ENCODE data around the gene FAM107B.

Gene FAM107B

DNA sequence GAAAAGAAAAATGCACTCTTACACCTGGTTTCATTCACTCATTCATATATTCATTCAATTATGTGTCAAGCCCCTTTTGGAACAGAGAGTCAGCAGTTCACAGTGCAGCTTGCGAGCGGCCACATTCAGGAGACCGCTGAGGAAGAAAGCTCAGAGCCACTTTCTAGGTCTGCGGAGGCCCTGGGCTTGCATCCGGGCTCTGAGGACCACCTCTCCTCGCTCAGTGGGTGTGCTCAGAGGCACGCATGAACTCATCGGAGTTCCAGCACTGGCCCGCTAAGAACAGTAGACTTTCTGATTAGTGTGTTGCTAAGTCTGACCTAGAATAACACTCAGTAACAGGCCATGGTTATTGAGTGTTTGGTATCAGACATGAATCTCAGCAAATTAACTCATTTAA is 1.8 kb upstream of the FAM107B start:
- DNase-seq: no peak

GRCh38 chr10:14775656-14776055 is 959 bp upstream of the FAM107B start:
- no peak for DNase-seq

DNA sequence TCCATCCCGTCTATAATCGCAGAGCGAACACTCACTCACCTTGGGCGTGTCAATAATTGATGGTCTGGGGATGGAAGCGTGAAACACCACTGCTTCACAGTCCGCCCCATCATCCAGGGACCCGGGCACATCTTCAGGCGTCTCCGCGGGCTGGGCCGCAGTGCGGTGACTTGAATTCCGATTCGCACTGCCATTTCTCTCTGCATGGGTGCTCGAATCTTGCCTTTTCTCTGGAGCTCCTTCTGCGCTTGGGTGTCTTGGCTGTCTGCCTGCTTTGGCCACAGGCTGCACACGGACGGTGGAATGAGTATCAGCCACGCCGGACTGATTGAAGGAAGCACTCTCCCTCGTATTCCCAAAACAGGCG is 500 bp downstream of the FAM107B start:
- DNase-seq: no peak

DNA sequence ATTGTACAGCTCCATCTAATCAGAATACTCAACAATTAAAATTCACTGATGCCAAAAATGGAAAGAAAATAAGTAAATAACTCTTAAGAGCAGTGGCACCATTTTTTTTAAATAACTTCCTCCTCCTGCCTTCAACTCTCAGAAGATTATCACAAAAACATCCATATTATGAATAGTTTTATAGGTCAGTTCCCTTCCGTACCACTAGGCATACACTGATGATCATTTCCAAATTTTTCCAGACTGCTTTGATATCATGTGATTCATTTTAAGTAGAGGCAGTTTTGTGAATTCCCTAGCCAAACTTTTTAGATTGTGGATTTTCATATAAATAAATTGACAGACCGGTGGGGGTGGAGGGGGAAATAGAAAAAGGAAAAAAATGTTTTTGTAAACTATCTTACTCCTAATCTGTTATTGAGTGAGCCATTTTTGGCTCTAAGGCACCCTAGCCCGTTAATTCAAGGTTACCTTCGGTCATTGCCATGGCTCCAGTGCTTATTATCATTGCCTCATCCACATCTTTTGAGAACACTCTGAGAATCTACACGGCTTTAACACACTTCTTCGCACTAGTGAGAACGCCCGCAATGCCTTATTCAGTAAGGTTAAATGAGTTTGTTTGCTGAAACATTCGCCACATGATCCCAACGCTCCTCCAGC is 1.0 kb downstream of the FAM107B start:
- DNase-seq: peak; percentile 23 to 26

GRCh38 chr10:14772399-14772798 is 2.3 kb downstream of the FAM107B start:
- no peak for DNase-seq

- DNase-seq: no peak
These were observed 3.8 kb downstream of the FAM107B start for GRCh38 chr10:14770927-14771326.

DNA sequence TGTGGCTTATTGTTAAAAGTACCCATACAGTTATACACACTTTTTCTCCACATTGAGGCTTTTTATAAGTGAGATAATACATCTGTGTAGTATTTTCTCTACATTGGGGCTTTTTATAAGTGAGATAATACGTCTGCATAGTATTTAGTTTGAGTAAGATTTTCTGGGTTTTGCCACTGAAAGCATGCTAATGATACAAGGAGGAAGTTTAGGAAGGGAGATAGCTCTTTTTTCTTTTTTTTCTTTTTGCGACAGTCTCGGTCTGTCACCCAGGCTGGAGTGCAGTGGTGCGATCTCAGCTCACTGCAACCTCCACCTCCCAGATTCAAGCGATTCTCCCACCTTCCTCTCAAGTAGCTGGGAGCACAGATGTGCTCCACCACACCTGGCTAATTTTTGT is 13.3 kb downstream of the FAM107B start:
- no peak for DNase-seq

- DNase-seq: peak in 1 of 2 experiments; percentile 16
These were observed 15.6 kb downstream of the FAM107B start for GRCh38 chr10:14758994-14759664.

DNA sequence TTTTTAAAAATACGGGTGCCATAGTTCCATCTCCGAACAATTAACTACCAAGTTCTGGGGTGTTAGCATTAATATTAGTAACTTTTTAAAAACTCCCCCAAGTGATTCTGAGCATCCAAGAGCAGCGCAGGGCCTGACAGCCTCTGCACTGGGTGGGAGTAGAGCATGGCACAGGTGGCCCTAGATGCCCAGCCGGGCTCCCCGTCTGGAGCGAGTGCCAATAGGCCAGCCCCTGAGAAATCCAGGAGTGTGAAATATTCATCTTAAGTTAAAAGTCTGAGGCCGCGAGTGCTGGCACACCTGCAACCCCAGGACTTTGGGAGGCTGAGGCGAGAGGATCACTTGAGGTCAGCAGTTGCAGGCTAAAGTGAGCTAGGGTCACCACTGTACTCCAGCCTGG is 16.2 kb downstream of the FAM107B start:
- DNase-seq: no peak

GRCh38 chr10:14757986-14758385 is 16.7 kb downstream of the FAM107B start:
- DNase-seq: no peak

DNA sequence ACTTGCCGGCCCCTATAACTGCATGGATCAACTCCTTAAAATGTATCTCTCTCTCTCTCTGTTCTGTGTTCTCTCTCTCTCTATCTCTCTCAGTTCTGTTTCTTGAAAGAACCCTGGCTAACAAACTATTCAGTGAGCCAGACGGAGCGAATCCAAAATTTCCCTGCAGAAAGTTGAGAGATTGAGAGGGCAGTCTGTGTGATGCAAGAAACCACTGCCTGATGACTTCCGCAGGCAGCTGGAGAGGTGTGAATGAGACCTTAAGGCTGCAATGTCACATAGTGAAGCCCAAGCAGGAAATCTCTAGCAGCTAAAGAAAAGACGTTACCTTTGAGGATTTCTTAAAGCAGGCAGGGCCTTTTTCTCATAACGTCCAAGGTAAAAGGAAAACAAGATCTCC is 17.3 kb downstream of the FAM107B start:
- DNase-seq: no peak

DNA sequence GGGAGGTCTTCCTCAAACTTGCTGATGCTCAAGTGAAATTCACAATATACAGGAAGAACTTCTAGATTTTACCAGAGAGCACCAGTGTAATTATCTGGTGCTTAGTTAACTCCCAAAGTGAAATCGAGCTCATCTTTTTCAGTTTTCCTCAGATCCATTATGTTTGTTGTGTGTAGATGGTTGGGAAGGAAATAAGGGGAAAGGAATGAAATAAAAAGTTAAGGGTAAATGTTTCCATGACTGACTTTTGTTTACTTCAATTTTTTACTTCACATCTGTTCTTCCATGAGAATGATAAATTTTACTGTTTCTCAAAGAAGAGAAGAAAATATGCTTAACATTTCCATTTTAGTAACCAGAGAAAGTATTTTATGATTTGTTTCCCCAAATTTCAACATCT is 21.3 kb downstream of the FAM107B start:
- no peak for DNase-seq

DNA sequence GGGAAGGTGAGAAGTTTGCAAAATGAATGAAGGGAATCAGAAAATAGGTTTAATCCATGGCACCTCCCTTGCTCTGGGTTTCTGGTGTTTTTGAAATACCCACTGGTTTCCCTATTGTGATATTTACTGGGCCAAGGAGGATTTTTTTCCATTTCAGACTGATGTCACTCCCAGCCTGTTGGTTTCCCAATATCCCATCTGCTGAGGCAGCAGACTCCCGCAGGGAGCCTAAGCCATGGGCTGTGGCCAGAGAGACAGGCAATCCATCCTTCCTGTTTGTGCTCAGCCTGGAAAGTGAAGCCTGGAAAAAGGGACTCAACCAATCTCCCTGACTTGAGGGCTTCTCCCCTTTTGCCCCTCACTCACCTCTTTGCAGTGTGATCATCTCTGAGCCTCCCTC is 22.8 kb downstream of the FAM107B start:
- no peak for DNase-seq

DNA sequence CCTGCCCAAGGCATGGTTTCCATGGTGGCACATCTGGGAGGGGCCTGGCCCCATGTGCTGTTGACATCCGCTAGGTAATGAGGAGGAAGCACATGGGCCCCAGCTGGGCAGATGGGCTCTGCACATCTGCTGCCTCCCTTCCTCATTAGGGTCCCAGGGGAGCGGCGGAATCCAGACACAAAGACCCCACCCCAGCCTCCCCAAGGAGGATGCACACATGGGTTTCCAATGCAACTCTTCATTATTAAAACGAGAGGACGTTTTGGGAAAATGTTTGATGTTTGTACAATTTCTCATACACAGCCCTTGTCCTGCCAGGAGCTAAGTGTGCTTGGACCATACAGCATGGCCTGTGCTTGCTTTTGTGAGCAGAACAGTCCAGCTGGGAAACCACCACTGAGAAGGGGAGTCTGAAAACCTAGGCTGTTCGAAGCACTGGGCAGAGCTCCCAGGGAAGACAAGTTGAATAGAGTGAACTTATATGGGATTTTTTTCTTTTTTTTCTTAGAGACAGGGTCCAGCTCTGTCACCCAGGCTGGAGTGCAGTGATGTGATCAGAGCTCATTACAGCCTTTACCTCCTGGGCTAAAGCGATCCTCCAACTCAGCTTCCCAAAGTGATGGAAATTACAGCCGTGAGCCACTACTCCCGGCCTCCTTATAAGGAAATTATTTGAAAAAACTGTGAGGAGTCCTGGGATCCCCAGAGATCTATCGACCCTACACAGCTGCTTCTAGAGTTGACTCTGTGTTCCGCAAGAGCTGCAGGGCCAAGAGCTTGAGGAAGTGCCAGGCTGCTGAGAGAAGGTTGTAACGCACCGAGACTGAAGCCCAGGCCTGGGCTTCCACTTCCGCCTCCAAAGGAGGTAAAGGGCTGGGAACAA is 23.4 kb downstream of the FAM107B start:
- DNase-seq: peak; percentile 83 to 90

DNA sequence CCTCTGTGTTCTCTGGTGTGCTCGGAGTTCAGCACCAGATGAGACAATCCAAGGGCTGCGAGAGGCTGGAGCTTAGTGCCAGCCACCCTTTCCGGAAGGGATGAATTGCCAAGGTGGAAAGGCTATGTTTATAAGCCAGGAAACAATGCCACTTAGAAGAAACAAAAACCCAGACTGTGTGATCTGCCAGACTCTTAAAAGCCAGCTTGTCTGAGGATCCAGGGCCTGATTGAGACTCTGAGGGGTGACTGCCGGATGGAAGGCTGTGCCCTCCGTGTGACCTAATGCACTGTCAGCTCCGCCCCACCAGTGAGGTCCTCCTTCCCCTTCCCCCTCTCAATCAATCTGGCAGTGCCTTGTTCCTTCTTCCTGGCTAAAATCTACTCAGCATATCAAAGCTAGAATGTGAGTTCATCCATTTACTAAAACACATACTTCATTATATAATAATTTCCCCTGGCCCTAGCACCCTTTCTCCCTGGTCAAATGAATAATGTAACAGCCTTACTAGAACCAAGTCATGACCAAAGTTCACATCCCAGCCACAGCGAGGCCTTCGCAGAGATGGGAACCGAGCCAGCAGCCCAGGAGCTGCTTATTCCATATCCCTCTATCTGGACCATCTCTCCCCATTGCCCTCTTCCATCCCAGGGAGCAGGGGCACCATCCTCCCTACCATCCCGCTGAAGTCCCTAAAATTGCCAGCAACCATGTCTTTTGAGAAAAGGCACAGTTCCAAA is 25.5 kb downstream of the FAM107B start:
- no peak for DNase-seq

GRCh38 chr10:14748441-14748840 is 26.3 kb downstream of the FAM107B start:
- no peak for DNase-seq

DNA sequence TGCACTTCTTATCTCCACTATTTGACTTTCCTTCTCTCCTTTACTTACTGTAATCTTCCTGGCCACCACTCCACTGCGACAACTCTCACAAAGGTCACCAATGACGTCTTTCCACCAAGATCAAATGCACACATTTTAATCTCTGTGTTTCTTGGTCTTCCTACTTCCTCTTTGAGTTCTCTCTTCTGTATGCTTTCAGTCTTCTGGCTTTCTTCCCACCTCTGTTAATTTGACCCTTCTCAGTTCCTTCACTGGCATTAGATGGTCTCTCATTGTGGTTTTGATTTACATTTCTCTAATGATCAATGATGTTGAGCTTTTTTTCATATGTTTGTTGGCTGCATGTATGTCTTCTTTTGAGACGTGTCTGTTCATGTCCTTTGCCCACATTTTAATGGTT is 31.9 kb downstream of the FAM107B start:
- DNase-seq: peak; percentile 68 to 75

DNA sequence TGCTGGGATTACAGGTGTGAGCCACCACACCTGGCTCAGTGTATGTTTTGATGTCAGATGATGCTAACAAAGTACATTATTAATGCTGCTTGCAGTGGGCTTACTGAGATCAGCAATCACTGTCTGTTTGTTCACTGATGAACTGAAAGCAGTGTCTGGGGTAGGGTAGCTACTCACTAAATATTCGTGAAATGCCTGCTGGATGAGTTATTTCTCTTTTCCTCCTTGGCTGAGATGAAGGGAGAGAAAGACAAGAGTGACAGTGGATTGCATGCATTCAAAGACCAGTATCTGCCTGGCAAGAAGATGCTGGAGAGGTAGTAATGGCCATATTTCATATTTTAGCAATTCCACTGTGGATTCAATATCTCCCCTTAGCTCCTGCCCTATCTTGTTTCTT is 32.3 kb downstream of the FAM107B start:
- no peak for DNase-seq

DNA sequence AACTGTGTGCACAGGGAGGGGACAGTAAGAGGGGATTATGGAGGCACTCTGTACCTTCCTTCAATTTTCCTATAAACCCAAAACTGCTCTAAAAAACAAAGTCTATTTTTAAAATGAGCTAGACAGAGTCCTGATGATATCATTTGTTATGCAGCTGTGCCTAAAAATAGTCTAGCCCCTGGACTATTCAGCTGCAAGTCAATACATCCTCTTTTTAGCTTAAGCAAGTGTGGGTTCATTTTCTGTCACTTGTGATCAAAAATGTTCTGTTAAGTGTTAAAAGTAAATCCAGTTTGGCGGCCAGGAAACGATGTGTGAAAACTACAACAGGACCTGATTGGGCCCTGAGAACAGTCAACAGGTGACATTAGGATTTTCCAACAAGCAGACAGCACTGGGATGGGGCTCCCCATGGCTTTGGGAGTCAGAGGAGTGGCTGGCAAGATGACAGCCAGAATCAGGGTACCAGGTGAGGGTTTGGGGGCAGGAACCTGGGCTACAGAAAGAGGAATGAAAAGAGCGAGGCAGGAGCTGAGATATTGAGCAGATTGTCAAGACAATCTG is 33.9 kb downstream of the FAM107B start:
- peak; percentile 73 to 77 for DNase-seq

GRCh38 chr10:14737808-14738545 is 36.7 kb downstream of the FAM107B start:
- no peak for DNase-seq

- DNase-seq: peak; percentile 86 to 93
These were observed 38.1 kb downstream of the FAM107B start for GRCh38 chr10:14736600-14737081.

- no peak for DNase-seq
These were observed 38.7 kb downstream of the FAM107B start for GRCh38 chr10:14736043-14736442.
